Measurements from ENCODE around the gene CYB561D1. TPM values are rescaled to one million over a fixed set of nuclear protein-coding genes. Genes with fewer than 3 reads are reported as not detected.

CYB561D1 gene
- total RNA-seq, 2 donors from 2014 or later = 4.8 to 6.5 TPM

GRCh38 chr1:109481646-109482045 lies 12.2 kb upstream of the CYB561D1 start:
- Histone ChIP-seq H3K27ac (ENCODE audit: low read depth, low read length) (no peak overlapping the region), H3K4me1 (ENCODE audit: control insufficient read depth, insufficient read depth, low read length) (peaks cover 6% of the 10 kb centered on the region), H3K27me3 (ENCODE audit: control insufficient read depth, insufficient read depth, low read length, poor library complexity, severe bottlenecking) (peaks cover 13% of the 10 kb centered on the region), H3K4me3 (ENCODE audit: low read length) (no peak overlapping the region), H3K9ac (ENCODE audit: extremely low read depth, low read length, poor library complexity, severe bottlenecking) (no peak overlapping the region), H3K9me3 (ENCODE audit: control insufficient read depth, low read length) (no peaks in the 10 kb centered on the region), H3K36me3 (ENCODE audit: control insufficient read depth, insufficient read depth, low read length) (no peaks in the 10 kb centered on the region)
- TF ChIP-seq CTCF (conservative IDR thresholded peaks at IDR 0.05) = no peak
- no peak overlapping the region for H3K27ac Mint-ChIP-seq
- WGBS, 2 experiments (ENCODE audit: insufficient coverage in 1 of 2, insufficient read length in 1 of 2) = 86 to 100% methylated on average over 1 to 2 of the region's 2 CpGs
- H3K4me3 Mint-ChIP-seq = no peak overlapping the region
- peaks cover 10% of the 10 kb centered on the region for H3K27me3 Mint-ChIP-seq (ENCODE audit: insufficient read depth)
- no peaks in the 10 kb centered on the region for H3K36me3 Mint-ChIP-seq (ENCODE audit: low read depth)
- H3K4me1 Mint-ChIP-seq = peaks cover 26% of the 10 kb centered on the region
- no peaks in the 10 kb centered on the region for H3K9me3 Mint-ChIP-seq
- DNase-seq = no peak

- H3K4me3 Mint-ChIP-seq = no peak overlapping the region
- H3K27me3 Mint-ChIP-seq (ENCODE audit: insufficient read depth) = peaks cover 10% of the 10 kb centered on the region
- H3K4me3 ChIP-seq (ENCODE audit: low read length) = no peak overlapping the region
- no peaks in the 10 kb centered on the region for H3K9me3 Mint-ChIP-seq
- no peaks in the 10 kb centered on the region for H3K36me3 ChIP-seq (ENCODE audit: control insufficient read depth, insufficient read depth, low read length)
- no peak for TF ChIP-seq CTCF (conservative IDR thresholded peaks at IDR 0.05)
- H3K4me1 ChIP-seq (ENCODE audit: control insufficient read depth, insufficient read depth, low read length) = peaks cover 6% of the 10 kb centered on the region
- no peak for DNase-seq
- H3K9me3 ChIP-seq (ENCODE audit: control insufficient read depth, low read length) = no peaks in the 10 kb centered on the region
- peaks cover 13% of the 10 kb centered on the region for H3K27me3 ChIP-seq (ENCODE audit: control insufficient read depth, insufficient read depth, low read length, poor library complexity, severe bottlenecking)
- H3K27ac ChIP-seq (ENCODE audit: low read depth, low read length) = no peak overlapping the region
- peaks cover 26% of the 10 kb centered on the region for H3K4me1 Mint-ChIP-seq
- H3K27ac Mint-ChIP-seq = no peak overlapping the region
- no peak overlapping the region for H3K9ac ChIP-seq (ENCODE audit: extremely low read depth, low read length, poor library complexity, severe bottlenecking)
- no peaks in the 10 kb centered on the region for H3K36me3 Mint-ChIP-seq (ENCODE audit: low read depth)
Observed at GRCh38 chr1:109482242-109482641, 11.7 kb upstream of the CYB561D1 start.

- H3K9ac ChIP-seq (ENCODE audit: extremely low read depth, low read length, poor library complexity, severe bottlenecking) = no peak overlapping the region
- H3K4me1 Mint-ChIP-seq = peaks cover 26% of the 10 kb centered on the region
- peaks cover 3% of the 10 kb centered on the region for H3K36me3 Mint-ChIP-seq (ENCODE audit: low read depth)
Observed at GRCh38 chr1:109482791-109483671, 10.9 kb upstream of the CYB561D1 start.

More at GRCh38 chr1:109482791-109483671, 10.9 kb upstream of the CYB561D1 start:
- H3K36me3 ChIP-seq (ENCODE audit: control insufficient read depth, insufficient read depth, low read length) = no peaks in the 10 kb centered on the region
- H3K4me1 ChIP-seq (ENCODE audit: control insufficient read depth, insufficient read depth, low read length) = peaks cover 6% of the 10 kb centered on the region
- TF ChIP-seq CTCF (conservative IDR thresholded peaks at IDR 0.05) = peak; percentile 58
- no peak for DNase-seq
- H3K4me3 ChIP-seq (ENCODE audit: low read length) = peak overlapping the region; percentile 88
- Mint-ChIP-seq H3K27ac (peak overlapping the region; percentile 92), H3K9me3 (no peaks in the 10 kb centered on the region), H3K27me3 (ENCODE audit: insufficient read depth) (peaks cover 10% of the 10 kb centered on the region), H3K4me3 (peak overlapping the region; percentile 81)
- no peaks in the 10 kb centered on the region for H3K9me3 ChIP-seq (ENCODE audit: control insufficient read depth, low read length)
- no peak overlapping the region for H3K27ac ChIP-seq (ENCODE audit: low read depth, low read length)
- WGBS, 2 experiments (ENCODE audit: insufficient coverage in 1 of 2, insufficient read length in 1 of 2) = 17 to 30% methylated on average over 11 to 25 of the region's 29 CpGs
- H3K27me3 ChIP-seq (ENCODE audit: control insufficient read depth, insufficient read depth, low read length, poor library complexity, severe bottlenecking) = peaks cover 13% of the 10 kb centered on the region
